NCI-H82 treated with DMSO at 0.1 percent for 48 hours (cell line): Measurements from ENCODE around the gene GFRA1.

Experiments
- DNase-seq: peaks from one replicate; lab custom pipeline; 2025; ENCODE audit not compliant: unreplicated experiment; lab: John Stamatoyannopoulos, UW

Gene GFRA1

DNA sequence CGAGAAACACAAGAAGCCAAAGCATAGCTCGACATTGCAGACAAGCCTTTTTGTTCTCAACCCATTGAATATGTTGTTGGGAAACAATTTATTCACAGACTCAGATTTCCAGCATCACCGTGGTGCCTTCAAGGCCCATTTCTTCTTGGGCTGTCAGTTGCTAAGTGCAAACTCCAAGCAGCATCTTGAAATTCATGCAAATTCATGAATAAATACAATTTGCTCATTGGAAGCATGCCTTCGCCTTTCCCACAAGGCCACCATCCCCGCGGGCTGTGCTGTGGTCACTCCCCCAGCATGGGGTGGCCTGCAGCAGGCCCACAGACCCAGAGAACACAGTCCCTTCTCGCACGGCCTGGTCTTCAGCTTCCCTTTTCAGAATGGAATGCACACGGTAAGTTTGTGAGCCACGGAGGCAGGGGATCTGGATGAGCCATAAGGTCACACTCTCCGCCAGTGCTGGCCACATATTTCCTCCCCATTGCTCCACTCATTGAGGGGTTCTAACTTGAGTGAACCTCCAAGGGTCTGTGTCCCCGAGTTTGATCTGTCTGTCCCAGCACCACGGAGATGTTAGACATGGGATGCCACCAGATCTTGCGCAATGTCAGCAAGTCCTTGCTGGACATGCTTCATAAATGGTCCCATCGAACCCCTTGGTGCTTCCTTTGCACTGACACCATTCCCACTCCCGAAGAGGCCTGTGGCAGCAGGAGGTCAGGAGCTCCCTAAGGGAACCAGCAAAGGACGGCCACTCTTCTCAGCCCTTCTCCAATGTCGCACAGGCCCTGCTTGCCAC lies 109.5 kb downstream of the GFRA1 start:
- no peak for DNase-seq

DNA sequence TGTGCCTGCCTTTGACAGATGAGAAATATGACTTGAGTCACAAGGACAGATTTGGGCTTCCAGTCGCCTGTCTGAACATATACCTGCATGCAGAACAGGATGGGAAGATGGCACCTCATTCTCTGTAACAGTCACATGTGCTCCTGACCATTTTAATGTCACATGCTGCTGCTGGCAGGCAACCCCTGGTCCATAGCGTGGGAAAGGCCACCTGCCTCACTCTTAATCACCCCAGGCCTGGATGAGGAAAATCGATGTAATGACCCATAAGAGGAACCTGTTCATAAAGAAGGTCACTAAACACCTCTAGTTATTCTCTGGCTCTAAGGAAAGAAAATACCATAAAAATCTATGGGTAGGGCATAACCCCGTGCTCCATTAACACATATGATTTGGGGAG lies 110.2 kb downstream of the GFRA1 start:
- DNase-seq, result no peak

DNA sequence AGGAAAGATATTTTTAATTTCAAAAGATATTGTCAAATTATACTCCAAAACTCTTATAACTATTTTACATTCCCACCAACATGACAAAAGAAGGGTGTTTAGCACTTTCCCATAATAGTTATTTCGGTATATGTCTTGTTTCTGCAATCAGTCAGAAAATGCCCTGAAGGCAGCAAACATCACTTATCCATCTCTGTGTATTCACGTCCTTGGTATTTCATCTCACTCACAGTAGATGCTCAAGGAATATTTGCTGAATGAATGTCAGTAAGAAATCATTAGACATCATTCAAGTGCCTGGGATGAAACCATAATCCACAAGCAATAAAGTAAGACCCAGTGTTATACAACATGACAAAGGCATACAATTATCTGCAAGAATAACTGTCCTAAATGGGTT lies 112.7 kb downstream of the GFRA1 start:
- DNase-seq, result no peak

DNA sequence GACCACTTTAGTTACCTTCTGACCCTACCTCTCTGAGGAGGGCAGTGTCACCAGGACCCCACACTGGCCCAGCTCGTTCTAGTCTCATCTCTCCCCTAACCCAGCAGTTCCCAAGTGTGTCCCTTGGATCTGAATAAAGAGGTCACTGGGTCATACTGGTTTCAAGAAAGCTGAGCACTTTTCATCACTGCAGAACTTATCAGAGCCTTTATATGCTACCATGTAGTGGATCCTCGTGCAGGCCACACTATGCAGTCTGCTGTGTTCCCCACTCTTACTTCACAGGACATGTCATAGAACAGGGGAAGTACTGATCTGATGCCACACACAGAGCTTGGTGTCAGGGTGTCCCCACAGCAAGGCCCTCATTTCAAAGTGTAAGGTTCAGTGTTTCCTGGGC lies 113.8 kb downstream of the GFRA1 start:
- no peak for DNase-seq

DNA sequence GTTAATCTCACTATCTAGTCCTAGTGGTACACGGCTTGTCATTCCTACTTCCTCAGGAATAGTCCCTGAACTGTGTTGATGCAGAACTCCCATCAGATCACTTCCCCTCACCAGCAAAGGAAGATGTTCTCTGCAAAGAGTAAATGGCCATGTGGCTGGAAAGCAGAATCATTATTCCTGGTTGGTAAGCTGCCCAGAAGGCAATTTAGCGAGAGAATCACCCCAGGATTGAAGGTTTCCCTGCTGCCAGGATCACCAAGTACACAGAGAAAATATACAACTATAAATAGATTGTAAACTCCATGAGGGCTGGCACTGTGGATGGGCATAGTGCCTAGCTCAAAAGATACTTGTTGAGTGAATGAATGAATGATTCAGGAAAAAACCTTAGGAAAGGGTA lies 115.0 kb downstream of the GFRA1 start:
- DNase-seq, result no peak

DNA sequence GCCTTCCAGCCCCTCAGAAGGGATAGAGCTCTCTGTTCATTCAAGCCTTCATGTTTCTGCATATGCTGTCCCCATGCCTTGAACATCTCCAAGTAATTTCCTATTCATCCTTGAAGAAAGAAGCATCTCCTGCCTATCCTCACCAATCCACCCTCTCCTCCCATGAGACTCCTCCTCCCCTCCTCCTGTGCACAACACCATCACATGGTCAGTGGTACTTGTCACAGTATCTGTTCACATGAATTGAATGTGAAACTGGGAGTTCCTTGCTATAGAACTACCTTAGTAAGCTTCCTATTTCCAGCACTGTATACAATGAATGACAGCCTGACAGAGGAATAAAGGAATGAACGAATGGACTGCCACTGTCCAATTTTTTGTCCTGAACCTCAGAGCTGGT lies 115.5 kb downstream of the GFRA1 start:
- no peak for DNase-seq

DNA sequence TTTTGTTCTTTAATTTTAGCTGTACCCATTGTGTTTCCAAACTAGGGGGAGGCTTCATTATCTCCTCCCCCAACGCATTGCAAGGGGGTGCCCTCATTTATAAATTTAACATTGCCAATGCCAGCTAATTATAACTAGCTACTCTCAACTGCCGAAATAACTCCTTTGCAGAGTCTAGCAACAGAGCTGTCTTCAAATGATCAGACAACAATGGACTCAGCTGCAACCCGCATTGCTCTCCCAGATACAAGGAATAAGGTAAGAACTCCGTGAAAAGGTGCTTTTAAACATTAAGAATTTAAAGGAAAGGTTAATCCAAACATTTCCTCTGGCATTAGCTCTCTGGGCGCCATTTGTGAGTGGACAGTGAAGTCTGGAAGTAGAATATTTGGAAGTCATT lies 116.2 kb downstream of the GFRA1 start:
- no peak for DNase-seq

DNA sequence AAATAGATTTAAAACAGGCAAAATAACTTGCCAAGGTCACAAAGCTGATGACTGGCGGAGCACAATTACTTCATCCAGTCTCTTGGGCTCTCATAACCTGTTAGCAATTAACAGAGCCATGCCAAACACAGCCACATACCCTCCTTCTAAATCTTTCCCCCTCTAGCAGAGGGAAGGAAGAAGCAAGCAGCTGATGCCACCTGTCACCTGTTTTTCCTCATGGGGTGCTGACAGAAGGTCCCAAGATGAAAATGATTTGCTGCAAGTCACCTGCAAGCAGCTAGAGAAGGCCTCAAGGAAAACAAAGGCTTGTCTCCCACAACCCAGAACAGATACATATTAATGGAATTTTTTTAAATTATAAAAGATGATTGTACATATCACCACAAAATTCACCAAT lies 117.8 kb downstream of the GFRA1 start:
- DNase-seq, result no peak

DNA sequence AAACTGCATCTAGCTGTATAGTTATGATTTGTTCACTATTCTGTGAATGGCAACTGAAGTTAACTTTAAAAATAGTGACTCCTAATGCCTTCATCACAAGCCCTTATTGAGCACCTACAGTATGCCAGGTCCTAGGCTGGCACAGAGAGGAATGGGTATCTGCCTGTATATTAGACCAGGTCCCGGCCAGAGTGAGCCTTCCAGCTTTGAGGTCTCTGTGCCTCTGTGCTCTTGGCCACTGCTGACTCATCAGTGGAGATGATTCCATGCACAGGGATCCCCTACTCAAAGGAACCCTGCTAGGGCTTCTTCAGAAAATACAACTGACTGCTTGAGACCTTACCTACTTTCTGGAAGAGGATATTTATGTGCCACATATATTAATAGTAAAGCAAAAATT lies 118.4 kb downstream of the GFRA1 start:
- DNase-seq, result no peak

DNA sequence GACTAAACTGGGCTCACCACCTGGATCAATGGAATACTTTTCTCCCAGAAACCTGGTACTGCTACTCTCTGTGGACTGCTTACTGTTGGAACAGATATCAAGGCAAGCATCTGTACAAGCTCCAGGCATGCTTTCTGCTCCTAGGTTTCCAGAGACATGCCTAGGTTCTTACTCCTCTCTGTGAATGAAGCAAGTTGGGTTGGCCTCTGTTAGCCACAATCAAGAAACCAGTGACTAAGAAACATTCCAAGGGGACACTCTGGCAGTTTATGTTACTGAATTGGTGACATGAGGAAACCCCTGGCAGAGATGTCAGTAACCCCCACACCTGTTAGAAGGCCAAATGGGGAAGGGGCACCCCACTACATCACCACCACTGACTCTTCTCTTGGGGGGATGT lies 121.9 kb downstream of the GFRA1 start:
- DNase-seq, result no peak

DNA sequence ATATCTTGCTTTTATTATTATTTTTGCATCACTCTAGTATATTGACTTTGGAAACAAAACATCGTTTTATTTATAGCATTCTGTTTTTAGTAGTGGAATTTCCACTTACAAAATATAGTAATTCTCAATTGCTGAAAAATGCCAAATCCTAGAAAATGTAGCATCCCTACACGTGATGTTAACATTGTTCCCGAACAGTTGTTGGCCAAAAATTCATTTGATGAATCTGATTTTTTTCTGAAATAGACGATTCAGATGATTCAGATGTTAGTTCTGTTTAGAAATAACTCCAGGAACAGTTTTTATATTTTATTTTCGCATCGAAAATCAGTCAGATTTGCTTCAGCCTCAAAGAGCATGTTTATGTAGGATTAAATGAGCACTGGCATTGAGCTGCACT lies 122.4 kb downstream of the GFRA1 start:
- no peak for DNase-seq

DNA sequence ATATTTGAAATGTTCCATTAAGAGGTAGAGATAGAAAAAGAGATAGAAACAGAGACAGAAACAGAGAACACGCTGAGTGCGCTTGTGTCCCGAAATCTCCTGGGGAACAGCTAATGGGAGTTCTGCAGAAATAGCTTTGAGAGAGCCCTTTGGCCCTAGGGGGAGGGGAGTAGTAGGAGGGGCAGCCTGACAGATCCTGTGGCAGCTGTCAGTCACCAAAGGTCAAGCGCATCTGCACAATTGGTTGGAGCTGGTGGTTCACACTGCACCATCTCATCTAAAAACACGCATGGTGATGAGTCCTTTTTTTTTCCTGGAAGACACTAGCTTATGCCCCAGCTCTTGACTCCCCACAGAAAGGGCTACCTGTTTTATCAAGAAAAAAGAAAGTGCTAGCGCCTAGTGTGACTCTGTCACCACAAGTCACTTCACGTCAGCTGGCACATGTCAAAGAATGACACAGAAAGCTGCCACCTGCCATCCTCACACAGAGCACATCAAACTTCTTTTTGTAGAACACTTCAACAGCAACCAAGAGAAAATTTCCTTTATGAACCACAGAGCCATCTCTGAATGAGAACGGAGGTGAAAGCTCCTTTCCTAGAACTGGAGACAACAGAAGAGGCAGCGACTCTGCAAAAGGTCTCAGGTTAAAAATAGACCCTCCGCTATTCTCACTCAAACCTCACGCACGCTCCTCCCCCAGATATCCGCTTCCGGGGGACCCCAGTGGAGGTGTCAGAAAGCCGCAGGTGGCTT lies 125.7 kb downstream of the GFRA1 start:
- no peak for DNase-seq

DNA sequence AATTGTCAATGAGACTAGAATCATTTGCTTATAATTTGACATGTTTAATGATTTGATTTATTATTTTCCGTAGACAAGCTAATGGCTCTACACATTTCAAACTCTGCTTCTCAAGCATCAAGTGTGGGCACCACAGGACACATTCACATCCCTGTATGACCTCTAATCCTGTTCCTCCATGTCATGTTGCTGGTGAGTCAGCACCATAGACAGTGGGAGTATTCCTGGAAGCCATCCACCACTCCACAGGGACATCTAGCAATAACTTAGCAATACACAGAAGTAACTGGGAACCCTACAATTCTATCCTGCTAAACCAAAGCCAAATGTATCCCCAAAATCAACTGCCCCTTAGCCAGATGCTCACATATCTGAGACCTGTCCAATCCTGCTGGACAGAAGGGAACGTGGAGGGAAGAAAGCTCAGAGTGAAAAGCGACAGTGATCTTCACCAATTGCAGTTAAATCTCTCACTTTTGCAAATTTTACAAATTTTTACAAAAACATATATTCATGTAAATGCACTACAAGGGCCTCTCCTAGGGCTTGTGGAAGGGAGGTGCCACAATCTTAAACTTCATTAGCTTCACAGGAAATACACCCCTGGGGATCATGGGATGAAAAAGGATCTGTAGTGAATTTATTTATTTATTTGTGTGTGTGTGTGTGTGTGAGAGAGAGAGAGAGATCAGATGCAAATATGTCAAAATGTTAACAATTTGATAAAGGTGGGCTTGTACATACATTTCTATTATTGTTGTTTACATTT lies 126.5 kb downstream of the GFRA1 start:
- DNase-seq, result no peak

DNA sequence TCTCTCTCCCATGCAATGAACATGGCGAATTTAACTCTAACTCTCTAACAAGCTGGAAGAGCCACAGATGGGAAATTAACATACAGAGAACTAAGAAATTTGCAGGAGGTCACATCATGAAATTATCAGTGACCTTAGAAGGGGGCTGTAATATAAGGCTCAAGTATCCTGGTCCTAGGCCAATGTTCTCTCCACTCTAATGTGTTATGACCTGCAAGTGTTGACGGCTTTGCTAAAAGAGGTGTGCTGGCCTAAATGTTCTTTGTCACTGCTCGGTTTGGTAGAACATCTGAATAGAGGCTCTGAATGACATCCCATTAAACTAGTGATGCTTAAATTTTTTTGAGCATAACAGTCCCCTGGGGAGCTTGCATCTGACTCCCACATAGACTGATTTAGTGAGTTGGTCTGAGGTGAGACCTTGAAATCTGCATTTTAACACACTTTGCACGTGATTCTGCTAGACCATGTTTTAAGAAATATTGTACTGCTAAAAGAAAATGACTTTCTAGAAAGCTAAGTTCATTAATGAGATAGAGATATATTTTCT lies 129.3 kb downstream of the GFRA1 start:
- DNase-seq, result no peak

DNA sequence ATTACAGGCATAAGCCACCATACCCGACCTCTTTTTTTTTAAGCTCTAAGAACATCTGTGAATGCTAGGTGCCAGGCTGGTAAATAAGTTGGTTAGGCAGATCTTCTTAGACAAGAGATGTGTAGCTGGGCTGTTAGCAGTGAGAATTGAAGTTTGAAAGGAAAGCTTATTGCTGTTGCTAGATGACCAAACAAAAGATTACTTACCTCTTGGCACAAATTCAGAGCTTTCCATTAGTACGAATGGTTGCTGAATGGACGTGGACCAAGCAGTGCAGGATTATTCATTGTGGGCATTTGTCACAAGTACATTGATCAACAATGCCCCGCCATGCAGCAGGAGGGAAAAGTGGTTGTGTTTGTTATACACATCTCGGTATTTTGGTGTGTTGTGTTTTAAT lies 131.2 kb downstream of the GFRA1 start:
- DNase-seq, result no peak

DNA sequence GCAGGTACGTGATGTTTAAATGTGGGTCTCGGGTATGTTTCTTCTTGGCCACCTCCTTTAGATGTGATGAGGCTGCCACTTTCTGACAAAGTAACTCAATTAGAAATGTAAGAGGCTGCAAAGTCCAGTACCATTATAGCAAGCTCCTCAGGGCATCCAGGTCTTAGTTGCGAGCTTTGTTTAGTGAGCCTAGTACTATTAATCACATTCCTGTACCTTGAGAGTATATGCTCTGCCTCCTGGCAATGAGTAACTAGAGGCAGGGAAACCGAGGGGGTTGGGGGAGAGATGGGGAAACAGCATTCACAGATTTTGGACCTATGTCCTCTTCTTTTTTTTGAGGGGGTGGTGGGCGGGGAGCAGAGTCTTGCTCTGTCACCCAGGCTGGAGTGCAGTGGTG lies 131.8 kb downstream of the GFRA1 start:
- no peak for DNase-seq

DNA sequence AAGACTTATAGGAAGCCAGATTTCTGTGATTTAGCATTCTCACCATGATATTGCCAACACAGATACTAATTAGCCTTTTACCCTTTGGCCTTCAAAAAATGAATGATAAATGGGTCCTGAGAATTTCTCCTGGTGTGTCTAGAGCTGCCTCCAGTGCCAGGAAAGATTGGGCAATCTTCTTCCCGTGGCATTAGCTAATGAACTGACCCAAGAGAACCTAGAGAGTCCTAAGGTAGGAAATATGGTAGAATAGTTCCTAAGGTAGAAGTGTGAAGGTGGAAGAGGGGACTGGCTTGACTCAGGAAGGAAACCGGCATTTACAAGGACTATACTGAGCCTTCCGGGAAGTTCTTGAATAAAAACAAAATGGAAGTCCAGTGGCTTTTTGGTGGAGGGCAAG lies 133.1 kb downstream of the GFRA1 start:
- no peak for DNase-seq

DNA sequence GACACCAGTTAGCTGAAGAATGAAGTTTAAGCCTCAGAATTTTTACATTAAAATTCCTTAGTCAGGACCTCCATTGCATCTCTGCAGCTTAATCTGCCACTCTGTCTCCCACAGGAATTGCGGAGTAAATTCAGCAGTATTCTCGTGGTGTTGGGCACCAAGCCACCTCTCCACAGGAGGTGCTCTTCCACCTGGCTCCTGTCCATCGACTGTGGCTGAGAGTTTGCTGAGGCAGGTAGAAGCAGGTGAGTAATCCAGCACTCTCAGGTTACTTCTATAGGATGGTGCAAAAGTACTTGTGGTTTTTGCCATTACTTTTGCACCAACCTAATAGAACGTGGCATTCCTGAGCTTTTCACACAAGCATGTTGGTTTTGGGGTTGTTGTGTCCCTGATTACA lies 134.1 kb downstream of the GFRA1 start:
- DNase-seq, result no peak

DNA sequence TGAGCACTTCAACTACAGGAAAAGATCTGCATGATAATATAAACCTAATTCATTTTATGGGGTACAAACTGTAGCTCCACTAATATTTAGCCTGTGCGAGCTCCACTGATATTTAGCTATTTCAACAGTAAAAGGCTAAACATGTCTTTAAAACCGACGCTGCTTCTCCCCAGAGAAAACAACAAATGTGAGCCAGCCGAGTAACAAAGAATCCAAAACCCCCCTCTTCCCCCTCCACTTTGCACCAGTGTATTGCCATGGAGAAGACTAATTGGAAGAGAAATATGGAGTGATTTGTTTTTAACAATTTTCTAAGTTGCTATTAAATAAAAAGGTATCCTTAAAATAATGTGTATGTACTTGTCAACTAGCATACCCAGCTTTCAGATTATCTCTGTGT lies 136.7 kb downstream of the GFRA1 start:
- DNase-seq, result no peak

DNA sequence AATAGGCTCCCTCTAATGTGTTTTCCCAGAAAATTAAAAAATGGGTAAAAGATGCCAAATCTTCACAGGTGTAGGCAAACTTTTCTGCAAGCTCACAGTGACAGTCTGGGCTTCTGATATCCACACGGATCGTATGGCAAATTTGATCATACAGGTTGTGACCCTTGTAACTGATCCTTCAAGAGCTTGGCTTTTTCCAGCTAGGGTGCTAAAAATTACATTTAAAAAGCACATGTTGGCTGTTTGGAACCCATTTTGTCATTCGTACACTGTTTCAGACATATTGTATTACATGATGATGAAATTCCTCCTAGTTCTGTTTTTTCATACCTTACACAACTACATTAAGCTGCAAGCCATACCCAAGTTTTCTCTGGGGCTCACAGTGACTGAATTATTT lies 138.7 kb downstream of the GFRA1 start:
- no peak for DNase-seq

DNA sequence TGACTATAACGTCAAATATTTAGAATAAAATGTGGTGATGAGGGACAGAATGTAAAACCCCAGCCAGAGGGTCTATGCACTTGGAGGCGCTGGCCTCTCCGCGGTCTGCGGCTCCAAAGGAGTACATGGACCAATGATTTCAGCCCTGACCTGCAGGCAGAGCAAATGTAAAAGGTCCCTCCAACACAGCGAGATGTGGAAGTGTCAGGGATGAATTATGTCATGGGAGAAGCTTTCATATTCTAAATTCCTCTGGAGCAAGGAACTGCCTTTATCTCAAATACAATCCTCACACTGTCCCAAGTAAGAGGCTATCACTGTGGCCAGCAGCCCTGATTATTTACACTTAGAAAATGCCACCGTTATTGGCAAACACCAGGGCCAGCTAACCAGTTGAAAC lies 139.4 kb downstream of the GFRA1 start:
- no peak for DNase-seq
